ENCODE data around the gene ARPC5L.

Gene ARPC5L

GRCh38 chr9:124875501-124875900 lies 13.6 kb downstream of the ARPC5L start:
- no peak for DNase-seq (ENCODE audit: extremely low read depth, insufficient read length)
- Histone ChIP-seq H3K36me3 (ENCODE audit: control insufficient read depth, insufficient read depth, low read length) (peaks cover 47% of the 10 kb centered on the region), H3K4me3 (replicated peaks; ENCODE audit: low read depth, low read length) (no peak overlapping the region), H3K27me3 (replicated peaks; ENCODE audit: control insufficient read depth, insufficient read depth, low read length) (no peaks in the 10 kb centered on the region)
- TF ChIP-seq CTCF (IDR thresholded peaks at IDR 0.05; ENCODE audit: insufficient read depth, low read length, poor library complexity, severe bottlenecking) = no peak

GRCh38 chr9:124877021-124877782 lies 15.3 kb downstream of the ARPC5L start:
- no peak for DNase-seq (ENCODE audit: extremely low read depth, insufficient read length)
- Histone ChIP-seq H3K27me3 (replicated peaks; ENCODE audit: control insufficient read depth, insufficient read depth, low read length) (no peaks in the 10 kb centered on the region), H3K4me3 (replicated peaks; ENCODE audit: low read depth, low read length) (no peak overlapping the region), H3K36me3 (ENCODE audit: control insufficient read depth, insufficient read depth, low read length) (peaks cover 44% of the 10 kb centered on the region)
- TF ChIP-seq CTCF (IDR thresholded peaks at IDR 0.05; ENCODE audit: insufficient read depth, low read length, poor library complexity, severe bottlenecking) = no peak

GRCh38 chr9:124878021-124878420 lies 16.1 kb downstream of the ARPC5L start:
- H3K27me3 ChIP-seq (replicated peaks; ENCODE audit: control insufficient read depth, insufficient read depth, low read length) = no peaks in the 10 kb centered on the region
- no peak for TF ChIP-seq CTCF (IDR thresholded peaks at IDR 0.05; ENCODE audit: insufficient read depth, low read length, poor library complexity, severe bottlenecking)
- no peak overlapping the region for H3K4me3 ChIP-seq (replicated peaks; ENCODE audit: low read depth, low read length)
- no peak for DNase-seq (ENCODE audit: extremely low read depth, insufficient read length)
- peaks cover 45% of the 10 kb centered on the region for H3K36me3 ChIP-seq (ENCODE audit: control insufficient read depth, insufficient read depth, low read length)

- peaks cover 40% of the 10 kb centered on the region for H3K36me3 ChIP-seq (ENCODE audit: control insufficient read depth, insufficient read depth, low read length)
- DNase-seq (ENCODE audit: extremely low read depth, insufficient read length) = no peak
- H3K4me3 ChIP-seq (replicated peaks; ENCODE audit: low read depth, low read length) = no peak overlapping the region
- no peaks in the 10 kb centered on the region for H3K27me3 ChIP-seq (replicated peaks; ENCODE audit: control insufficient read depth, insufficient read depth, low read length)
- no peak for TF ChIP-seq CTCF (IDR thresholded peaks at IDR 0.05; ENCODE audit: insufficient read depth, low read length, poor library complexity, severe bottlenecking)
Measured at GRCh38 chr9:124878518-124878917, 16.6 kb downstream of the ARPC5L start.

GRCh38 chr9:124879226-124879625 lies 17.3 kb downstream of the ARPC5L start:
- Histone ChIP-seq H3K27me3 (replicated peaks; ENCODE audit: control insufficient read depth, insufficient read depth, low read length) (no peaks in the 10 kb centered on the region), H3K36me3 (ENCODE audit: control insufficient read depth, insufficient read depth, low read length) (peaks cover 34% of the 10 kb centered on the region), H3K4me3 (replicated peaks; ENCODE audit: low read depth, low read length) (no peak overlapping the region)
- TF ChIP-seq CTCF (IDR thresholded peaks at IDR 0.05; ENCODE audit: insufficient read depth, low read length, poor library complexity, severe bottlenecking) = no peak
- DNase-seq (ENCODE audit: extremely low read depth, insufficient read length) = no peak

All from GM06990 (cell line).